Esophagus muscularis mucosa (tissue), 2 donors: ENCODE data around the gene NTN5.

Experiments
- EP300 ChIP-seq: sonication (generic); formaldehyde crosslinking; IDR thresholded peaks from one replicate; pipeline ENCODE4 v1.6.1; 2017; ENCODE audit warnings: antibody characterized with exemption
- POLR2A ChIP-seq: fragments of 450-650 bp; IDR thresholded peaks from one replicate; pipeline ENCODE4 v1.6.1; 2017; ENCODE audit warnings: antibody characterized with exemption, moderate library complexity, mild to moderate bottlenecking, low read depth

DNA sequence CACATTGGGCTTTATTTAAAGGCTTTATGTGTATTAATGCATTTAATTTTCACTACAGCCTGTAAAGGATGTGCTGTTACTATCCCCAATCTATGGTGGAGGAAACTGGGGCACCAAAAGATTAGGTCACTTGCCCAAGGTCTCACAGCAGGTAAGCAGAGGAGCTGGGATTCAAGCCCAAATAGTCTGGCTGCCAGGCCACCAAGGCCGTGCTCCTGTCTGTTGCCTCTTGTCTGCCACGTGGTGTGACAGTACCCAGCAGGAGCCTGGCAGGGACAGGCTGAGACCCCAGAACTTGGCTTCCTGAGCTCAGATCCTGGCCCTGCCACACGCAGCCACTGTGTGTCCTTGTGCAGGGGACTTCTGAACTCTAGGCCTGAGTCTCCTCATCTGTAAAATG is 4.5 kb downstream of the NTN5 start:
- no peak for TF ChIP-seq POLR2A
- TF ChIP-seq EP300: no peak
